KMS-11 (cell line): ENCODE results near the gene ODAD4.

Source experiments
- H2AFZ ChIP-seq: fragments of 200-600 bp; sonication (generic); 2 replicates; pipeline ENCODE4 v1.6.1; 2016; ENCODE audit warnings: antibody characterized with exemption, mixed run types, low read depth
- H3K27ac ChIP-seq: fragments of 200-600 bp; sonication (generic); 2 replicates; pipeline ENCODE4 v1.6.1; 2016; ENCODE audit warnings: mild to moderate bottlenecking, mixed run types
- H3K27me3 ChIP-seq: fragments of 200-600 bp; sonication (generic); 2 replicates; pipeline ENCODE4 v1.6.1; 2017; ENCODE audit warnings: mild to moderate bottlenecking, low read depth, mixed run types, moderate library complexity; ENCODE audit not compliant: insufficient read depth
- H3K36me3 ChIP-seq: fragments of 200-600 bp; sonication (generic); 2 replicates; pipeline ENCODE4 v1.6.1; 2017; ENCODE audit warnings: mild to moderate bottlenecking, mixed run types; ENCODE audit not compliant: insufficient read depth
- H3K4me1 ChIP-seq: fragments of 200-600 bp; sonication (generic); 2 replicates; pipeline ENCODE4 v1.6.1; 2016; ENCODE audit warnings: mild to moderate bottlenecking, low read depth, mixed run types; ENCODE audit not compliant: poor library complexity, severe bottlenecking
- H3K4me2 ChIP-seq: fragments of 200-600 bp; sonication (generic); 2 replicates; pipeline ENCODE4 v1.7.0; 2016; ENCODE audit warnings: mild to moderate bottlenecking, mixed run types
- H3K4me3 ChIP-seq: fragments of 200-600 bp; sonication (generic); IDR thresholded peaks from 2 replicates; pipeline ENCODE4 v1.6.1; 2017; ENCODE audit warnings: low read depth, low read length, mixed read lengths; ENCODE audit not compliant: insufficient read depth
- H3K79me2 ChIP-seq: fragments of 200-600 bp; sonication (generic); 2 replicates; pipeline ENCODE4 v1.6.1; 2016; ENCODE audit warnings: low read depth, mixed run types; ENCODE audit not compliant: insufficient read depth
- H3K9ac ChIP-seq: fragments of 200-600 bp; sonication (generic); 2 replicates; pipeline ENCODE4 v1.6.1; 2016; ENCODE audit warnings: mild to moderate bottlenecking, mixed run types
- H4K20me1 ChIP-seq: fragments of 200-600 bp; sonication (generic); 2 replicates; pipeline ENCODE4 v1.6.1; 2016; ENCODE audit warnings: mild to moderate bottlenecking, mixed run types; ENCODE audit not compliant: insufficient read depth
- TF ChIP-seq, protein P1 (sequence below): fragments of 200-600 bp; sonication (generic); conservative IDR thresholded peaks from 2 replicates; pipeline ENCODE4 v1.6.1; 2017; ENCODE audit warnings: low read depth, mild to moderate bottlenecking, antibody characterized with exemption, low read length, moderate library complexity, mixed read lengths

ODAD4 gene

DNA sequence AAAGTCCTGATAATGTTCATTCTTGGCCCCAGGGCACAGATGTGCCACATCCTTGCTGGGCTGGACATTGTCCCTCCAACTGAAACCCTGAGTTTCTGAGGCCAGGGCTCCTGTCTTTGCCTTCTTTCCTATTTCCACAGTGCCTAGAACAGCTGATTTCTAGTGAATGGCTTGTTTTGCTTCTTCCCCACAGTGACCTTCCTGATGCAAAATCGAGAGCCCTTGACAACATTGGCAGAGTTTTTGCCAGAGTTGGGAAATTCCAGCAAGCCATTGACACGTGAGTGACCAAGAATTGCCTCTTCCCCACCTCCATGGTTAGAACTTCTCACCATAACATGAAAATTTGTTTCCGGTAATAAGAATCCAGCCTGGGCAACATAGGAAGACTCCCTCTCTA is 14.5 kb downstream of the ODAD4 start:
- no peak overlapping the region for H3K4me3 ChIP-seq
- no peaks in the 10 kb centered on the region for H3K79me2 ChIP-seq
- H3K27ac ChIP-seq = no peak overlapping the region
- TF ChIP-seq, protein P1, sequence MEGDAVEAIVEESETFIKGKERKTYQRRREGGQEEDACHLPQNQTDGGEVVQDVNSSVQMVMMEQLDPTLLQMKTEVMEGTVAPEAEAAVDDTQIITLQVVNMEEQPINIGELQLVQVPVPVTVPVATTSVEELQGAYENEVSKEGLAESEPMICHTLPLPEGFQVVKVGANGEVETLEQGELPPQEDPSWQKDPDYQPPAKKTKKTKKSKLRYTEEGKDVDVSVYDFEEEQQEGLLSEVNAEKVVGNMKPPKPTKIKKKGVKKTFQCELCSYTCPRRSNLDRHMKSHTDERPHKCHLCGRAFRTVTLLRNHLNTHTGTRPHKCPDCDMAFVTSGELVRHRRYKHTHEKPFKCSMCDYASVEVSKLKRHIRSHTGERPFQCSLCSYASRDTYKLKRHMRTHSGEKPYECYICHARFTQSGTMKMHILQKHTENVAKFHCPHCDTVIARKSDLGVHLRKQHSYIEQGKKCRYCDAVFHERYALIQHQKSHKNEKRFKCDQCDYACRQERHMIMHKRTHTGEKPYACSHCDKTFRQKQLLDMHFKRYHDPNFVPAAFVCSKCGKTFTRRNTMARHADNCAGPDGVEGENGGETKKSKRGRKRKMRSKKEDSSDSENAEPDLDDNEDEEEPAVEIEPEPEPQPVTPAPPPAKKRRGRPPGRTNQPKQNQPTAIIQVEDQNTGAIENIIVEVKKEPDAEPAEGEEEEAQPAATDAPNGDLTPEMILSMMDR = no peak
- no peak overlapping the region for H2AFZ ChIP-seq
- no peaks in the 10 kb centered on the region for H3K27me3 ChIP-seq
- H4K20me1 ChIP-seq = no peaks in the 10 kb centered on the region
- H3K4me2 ChIP-seq = no peak overlapping the region
- no peaks in the 10 kb centered on the region for H3K4me1 ChIP-seq
- no peak overlapping the region for H3K9ac ChIP-seq
- no peaks in the 10 kb centered on the region for H3K36me3 ChIP-seq

DNA sequence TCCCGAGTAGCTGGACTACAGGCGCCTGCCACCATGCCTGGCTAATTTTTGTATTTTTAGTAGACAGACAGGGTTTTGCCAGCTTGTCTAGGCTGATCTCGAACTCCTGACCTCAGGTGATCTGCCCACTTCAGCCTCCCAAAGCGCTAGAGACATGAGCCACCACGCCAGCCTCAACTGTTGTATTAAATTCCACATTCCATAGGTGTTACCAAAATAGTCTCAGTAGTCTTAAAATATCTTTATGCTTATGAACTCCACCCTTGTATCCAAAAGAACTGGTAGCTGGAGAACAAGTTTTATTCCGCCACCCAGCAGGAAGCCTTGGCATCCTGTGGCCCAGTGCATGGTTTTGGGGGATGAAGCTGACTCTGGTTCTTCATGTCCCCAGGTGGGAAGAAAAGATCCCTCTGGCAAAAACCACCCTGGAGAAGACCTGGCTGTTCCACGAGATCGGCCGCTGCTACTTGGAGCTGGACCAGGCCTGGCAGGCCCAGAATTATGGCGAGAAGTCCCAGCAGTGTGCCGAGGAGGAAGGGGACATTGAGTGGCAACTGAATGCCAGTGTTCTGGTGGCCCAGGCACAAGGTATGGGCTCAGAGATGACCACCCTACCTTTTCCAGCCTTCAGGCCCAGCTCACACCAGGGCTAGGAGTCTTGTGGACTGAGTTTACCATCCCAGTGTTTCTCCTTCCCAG is 18.5 kb downstream of the ODAD4 start:
- no peak overlapping the region for H3K9ac ChIP-seq
- no peak overlapping the region for H3K4me2 ChIP-seq
- no peaks in the 10 kb centered on the region for H3K36me3 ChIP-seq
- H4K20me1 ChIP-seq = no peaks in the 10 kb centered on the region
- H3K4me3 ChIP-seq = no peak overlapping the region
- TF ChIP-seq, protein P1 = no peak
- H3K27ac ChIP-seq = no peak overlapping the region
- H3K4me1 ChIP-seq = no peaks in the 10 kb centered on the region
- H2AFZ ChIP-seq = no peak overlapping the region
- H3K27me3 ChIP-seq = no peaks in the 10 kb centered on the region
- no peaks in the 10 kb centered on the region for H3K79me2 ChIP-seq

DNA sequence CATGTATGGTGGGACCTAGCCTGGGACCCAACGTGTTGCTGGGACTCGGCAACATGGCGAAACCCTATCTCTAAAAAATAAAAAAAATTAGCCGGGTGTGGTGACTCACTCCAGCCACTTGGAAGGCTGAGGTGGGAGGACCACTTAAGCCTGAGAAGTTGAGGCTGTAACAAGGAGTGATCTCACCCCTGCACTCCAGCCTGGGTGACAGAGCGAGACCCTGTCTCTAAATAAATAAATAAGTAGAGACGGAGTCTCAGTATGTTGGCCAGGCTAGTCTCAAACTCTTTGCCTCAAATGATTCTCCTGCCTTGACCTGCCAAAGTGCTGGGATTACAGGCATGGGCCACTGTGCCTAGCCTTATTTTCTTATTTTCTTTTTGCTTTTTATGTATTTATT is 26.1 kb downstream of the ODAD4 start:
- Histone ChIP-seq H3K4me2 (no peak overlapping the region), H3K27me3 (no peaks in the 10 kb centered on the region), H2AFZ (no peak overlapping the region), H3K27ac (no peak overlapping the region), H3K36me3 (no peaks in the 10 kb centered on the region), H3K79me2 (no peaks in the 10 kb centered on the region), H3K4me3 (no peak overlapping the region), H3K9ac (no peak overlapping the region), H4K20me1 (no peaks in the 10 kb centered on the region), H3K4me1 (peaks cover 6% of the 10 kb centered on the region)
- TF ChIP-seq, protein P1 = no peak

DNA sequence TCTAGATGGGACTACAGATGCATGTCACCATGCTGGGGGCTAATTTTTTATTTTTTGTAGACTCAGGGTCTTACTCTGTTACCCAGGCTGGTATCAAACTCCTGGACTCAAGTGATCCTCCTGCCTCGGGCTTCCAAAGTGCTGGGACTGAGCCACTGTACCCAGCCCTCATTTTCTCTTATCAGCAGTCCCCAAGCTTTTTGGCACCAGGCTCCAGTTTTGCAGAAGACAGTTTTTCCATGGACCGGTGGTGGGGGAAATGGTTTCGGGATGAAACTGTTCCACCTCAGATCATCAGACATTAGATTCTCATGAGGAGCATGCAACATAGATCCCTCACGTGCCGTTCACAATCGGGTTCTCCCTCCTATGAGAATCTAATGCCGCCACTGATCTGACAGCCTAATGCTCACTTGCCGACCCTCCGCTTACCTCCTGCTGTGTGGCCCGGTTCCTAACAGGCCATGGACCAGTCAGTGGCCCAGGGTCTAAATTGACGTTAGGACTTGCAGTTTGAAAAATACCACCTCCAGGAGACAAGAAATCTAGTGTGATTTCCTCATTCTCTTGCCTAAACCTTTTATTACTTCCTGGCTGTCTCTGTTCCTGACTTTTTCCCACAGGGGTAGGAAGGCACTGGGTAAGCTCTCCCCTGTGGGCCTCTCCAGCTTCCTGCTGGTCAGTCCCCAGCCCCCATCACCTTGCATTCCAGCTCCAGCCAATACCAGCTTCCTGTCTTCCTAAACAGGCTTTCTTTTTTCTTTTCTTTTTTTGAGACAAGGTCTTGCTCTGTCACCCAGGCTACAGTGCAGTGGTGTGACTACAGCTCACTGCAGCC is 26.8 kb downstream of the ODAD4 start:
- TF ChIP-seq, protein P1 = no peak

More for the DNA sequence above, 26.8 kb downstream of the ODAD4 start:
- Histone ChIP-seq H3K4me2 (no peak overlapping the region), H3K27ac (no peak overlapping the region), H2AFZ (no peak overlapping the region), H3K4me3 (no peak overlapping the region), H3K79me2 (no peaks in the 10 kb centered on the region), H3K9ac (no peak overlapping the region), H4K20me1 (no peaks in the 10 kb centered on the region), H3K4me1 (peaks cover 12% of the 10 kb centered on the region), H3K36me3 (no peaks in the 10 kb centered on the region), H3K27me3 (no peaks in the 10 kb centered on the region)
